NCI-H187 treated with DMSO at 0.1 percent for 48 hours (cell line): ENCODE data around the gene TMEM109.

Experiments used
- DNase-seq: peaks from one replicate; lab custom pipeline; 2025; lab: John Stamatoyannopoulos, UW

TMEM109 gene

DNA sequence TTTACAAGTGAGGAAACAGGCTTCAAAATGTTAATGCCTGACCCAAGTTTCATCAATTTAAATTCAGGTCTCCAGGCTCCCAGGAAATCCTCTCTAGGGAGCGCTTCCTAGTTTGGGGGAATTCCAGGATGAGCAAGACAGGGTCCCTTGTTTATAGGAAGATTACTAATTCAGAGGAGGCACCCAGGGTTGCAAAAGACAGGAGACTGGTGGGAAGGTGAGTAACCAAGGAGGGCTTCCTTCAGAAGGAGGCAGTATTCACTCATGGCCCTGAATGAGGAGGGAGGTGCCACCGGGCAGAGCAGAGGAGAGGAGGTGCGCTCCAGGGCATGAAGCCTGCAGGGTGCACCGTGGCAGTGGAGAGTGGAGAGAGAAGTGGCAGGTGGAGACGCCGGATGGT lies 11.9 kb downstream of the TMEM109 start:
- no peak for DNase-seq

DNA sequence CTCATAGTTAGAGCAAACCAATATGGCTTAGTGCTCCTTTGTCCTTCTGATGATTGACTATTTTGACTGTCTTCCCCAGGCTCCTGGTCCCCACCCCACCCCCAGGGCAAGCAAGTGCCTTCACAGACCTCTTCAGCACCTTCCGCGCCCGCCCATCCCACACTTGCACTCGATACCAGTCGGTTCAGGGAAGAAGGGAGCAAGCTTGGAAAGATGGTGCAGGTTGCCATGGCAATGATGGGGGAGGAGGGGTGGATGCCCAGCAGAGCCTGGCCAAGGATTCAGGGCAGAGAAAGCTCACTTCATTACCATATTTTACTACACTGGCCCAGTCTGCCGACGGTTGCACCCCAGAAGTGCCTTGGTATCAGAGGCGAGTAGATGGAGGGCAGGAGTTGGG lies 12.5 kb downstream of the TMEM109 start:
- DNase-seq = no peak

DNA sequence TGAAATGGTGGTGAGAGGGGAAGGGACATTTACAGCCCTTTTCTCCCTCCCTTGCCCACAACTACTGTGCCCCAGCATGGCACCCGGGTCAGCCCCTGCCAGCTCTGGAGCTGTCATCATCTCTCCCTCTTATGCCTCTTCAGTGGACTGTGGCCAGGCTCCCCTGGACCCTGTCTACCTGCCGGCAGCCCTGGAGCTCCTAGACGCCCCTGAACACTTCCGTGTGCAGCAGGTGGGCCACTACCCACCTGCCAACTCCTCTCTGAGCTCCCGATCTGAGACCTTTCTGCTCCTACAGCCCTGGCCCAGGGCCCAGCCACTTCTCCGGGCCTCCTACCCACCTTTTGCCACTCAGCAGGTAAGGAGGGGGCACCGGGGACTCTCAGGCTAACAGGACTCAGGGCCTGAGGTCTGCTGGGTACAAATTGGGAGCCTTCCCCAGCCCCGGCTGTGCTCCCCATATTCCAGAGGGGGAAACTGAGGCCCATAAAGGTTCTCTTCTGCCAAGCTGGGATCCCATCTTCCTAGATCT lies 13.2 kb downstream of the TMEM109 start:
- no peak for DNase-seq

DNA sequence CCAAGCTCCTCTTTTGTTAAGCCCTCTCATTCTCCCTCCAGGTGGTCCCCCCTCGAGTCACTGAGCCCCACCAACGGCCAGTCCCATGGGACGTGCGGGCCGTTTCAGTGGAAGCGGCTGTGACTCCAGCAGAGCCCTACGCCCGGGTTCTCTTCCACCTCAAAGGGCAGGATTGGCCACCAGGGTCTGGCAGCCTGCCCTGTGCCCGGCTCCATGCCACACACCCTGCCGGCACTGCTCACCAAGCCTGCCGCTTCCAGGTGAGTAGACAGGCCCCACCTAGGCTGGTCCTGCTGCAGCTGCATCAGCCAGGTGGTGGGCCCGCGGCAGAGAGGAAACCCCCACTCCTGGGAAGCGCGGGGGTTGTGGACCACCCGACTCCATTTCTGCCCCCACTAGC lies 13.6 kb downstream of the TMEM109 start:
- DNase-seq = no peak

DNA sequence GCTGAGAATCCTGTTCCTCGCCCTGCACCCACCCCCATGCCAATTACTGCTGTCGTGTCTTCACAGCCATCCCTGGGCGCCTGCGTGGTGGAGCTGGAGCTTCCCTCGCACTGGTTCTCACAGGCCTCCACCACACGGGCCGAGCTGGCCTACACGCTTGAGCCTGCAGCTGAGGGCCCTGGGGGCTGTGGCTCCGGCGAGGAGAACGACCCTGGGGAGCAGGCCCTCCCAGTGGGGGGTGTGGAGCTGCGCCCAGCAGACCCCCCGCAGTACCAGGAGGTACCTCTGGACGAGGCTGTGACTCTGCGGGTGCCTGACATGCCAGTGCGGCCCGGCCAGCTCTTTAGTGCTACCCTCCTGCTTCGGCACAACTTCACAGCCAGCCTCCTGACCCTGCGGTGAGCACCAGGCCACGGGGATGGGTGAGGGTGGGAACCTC lies 14.6 kb downstream of the TMEM109 start:
- DNase-seq = no peak

DNA sequence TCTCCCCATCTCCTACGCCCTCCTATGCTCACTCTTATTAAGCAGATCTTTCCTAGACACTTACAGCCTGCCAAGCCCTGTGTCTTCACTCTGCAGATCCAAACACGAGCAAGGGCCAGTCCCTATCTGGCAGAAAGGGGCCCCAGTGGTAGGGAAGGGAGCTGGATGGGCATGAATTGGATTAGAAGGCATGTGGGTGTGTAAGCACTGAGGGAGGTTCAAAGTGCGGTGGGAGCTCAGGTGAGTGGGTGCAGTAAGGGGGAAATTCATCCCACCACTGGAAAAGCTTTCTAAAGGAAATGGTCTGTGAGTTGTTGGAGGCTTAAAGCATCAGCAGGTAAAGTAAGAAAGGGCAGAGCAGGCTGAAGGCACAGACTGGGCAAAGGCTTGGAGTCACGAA lies 15.8 kb downstream of the TMEM109 start:
- no peak for DNase-seq

DNA sequence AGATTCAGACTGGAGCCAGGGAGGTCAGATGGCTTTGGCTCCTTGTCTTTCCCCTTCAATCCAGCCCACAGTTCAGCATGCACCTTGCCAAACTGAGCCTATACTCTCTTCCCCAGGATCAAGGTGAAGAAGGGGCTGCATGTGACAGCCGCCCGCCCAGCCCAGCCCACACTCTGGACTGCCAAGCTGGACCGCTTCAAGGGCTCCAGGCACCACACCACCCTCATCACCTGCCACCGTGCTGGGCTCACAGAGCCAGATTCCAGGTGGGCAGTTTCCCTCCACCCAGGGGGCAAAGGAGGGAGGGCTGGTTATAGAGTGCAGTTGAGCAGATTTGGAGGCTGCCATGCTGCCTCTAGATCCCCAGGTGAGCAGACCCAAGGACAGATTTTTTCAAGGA lies 16.4 kb downstream of the TMEM109 start:
- no peak for DNase-seq

DNA sequence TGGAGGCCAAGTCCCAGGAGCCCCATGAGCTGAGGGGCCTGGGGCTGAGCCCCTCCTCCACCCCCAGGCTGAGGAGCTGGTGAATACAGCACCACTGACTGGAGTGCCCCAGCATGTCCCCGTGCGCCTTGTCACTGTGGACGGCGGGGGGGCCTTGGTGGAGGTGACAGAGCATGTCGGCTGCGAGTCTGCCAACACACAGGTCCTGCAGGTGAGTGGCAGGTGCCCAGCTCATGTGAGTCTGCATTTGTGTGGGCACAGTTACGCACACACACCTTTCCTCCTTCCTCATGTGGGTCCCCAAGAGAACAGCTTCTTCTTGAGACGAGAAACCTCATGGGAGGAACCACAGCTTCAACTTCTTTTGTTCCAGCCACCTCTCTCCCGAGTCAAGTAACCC lies 18.0 kb downstream of the TMEM109 start:
- no peak for DNase-seq

DNA sequence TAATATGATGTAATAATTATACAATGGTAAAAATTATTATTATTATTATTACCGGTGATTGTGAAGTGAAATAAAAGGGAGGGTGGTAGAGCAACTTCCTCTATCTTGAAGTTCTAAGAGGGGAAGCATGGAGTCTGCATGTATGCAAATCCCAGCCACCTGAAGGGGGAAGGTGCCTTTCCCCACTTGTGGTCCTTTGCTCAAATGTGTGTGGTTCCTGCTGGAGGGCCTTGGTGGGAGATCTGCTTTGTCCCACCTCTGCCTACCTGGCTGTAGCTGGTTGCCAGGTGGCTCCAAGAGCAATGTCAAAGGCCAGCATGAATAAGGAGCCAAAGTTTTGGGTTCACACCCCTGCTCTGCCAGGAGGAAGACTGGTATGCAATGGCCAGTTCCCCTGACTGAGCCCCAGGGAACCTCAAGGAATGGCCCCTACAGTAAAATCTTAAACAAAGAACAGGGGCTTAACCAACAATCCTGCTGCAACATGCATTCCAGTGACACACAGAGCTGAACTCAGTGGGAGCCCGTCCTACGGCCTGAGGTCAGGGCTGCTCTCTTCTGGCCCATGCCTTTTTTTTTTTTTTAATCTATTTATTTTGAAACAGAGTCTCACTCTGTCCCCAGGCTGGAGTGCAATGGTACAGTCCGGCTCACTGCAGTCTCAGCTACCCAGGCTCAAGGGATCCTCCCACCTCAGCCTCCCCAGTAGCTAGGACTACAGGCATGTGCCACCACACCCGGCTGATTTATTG lies 18.8 kb downstream of the TMEM109 start:
- no peak for DNase-seq

DNA sequence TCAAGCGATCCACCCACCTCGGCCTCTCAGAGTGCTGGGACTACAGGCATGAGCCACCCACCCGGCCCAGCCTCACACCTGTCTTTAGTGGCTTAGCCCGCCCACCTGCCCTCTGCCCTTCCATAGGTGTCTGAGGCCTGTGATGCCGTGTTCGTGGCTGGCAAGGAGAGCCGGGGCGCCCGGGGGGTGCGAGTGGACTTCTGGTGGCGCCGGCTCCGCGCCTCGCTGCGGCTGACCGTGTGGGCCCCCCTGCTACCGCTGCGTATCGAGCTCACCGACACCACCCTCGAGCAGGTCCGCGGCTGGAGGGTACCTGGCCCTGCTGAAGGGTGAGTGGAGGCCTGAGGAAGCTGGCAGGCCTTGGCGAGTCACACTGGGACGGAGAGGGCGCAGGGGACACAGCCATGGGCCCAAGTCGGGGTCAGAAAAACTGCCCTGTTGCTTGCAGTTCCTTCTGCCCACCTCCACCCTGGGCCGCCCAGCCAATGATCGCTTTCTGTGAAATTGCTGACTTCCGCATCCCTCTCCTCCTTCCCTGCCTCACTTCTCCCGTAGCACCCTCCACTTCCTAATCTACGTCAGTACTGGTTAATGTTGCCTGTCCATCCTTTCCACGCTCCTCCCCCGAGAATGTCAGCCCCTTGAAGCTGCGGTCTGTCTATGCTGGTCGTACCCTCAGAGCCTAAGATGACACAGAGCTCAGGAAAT lies 19.6 kb downstream of the TMEM109 start:
- DNase-seq = no peak

DNA sequence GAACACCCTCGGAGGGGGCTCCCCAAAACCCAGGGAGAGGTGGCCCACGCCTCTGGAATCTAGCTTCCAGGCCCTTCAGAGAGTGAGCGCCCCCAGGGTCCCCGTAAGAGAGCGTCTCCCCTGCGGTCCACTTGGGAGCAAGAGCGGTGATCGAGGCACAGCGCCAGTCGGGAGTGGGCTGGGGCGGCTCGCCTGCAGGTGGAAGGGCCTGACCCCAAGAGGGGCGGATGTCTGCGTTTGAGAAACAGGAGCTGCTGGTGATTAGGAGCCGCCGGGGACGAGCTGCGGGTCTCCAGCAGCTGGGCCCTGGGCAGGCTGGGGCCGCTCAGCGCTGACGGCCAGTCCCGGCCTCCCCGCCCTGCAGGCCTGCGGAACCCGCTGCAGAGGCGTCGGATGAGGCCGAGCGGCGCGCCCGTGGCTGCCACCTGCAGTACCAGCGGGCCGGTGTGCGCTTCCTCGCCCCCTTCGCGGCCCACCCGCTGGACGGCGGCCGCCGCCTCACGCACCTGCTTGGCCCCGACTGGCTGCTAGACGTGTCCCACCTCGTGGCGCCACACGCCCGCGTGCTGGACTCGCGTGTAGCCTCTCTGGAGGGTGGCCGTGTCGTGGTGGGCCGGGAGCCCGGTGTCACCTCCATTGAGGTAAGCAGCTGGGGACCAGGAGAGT lies 20.3 kb downstream of the TMEM109 start:
- DNase-seq = no peak

DNA sequence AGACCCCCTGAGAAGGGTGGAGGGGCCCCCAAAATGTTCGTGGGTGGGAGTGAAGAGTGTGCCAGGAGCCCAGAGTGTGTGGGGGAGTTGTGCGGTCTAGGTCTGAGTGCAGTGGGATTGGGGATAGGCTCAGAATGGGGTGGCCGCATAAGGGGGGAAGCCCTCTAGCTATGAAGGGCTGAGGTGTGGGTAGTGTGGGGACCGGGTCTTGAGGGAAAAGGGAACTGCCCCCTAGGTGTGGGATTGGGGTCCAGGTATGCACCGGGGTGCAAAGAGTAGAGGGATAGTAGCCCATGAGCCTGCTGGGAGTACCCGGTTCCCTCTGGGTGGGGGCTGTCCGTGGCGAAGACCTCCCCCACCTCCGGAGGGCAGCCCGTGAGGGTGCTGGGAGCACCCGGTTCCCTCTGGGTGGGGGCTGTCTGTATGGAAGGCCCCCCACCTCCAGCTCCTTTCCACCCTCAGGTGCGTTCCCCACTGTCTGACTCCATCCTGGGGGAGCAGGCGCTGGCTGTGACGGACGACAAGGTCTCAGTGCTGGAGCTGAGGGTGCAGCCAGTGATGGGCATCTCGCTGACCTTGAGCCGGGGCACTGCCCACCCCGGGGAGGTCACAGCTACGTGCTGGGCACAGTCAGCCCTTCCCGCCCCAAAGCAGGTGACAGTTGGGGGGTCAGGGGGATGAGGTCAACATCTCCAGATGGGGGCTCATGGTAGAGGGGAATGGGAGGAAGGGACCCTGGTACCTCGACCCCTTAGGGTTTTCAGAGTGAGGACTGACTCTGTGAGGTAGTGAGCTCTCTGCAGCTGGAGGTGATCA lies 21.0 kb downstream of the TMEM109 start:
- no peak for DNase-seq

DNA sequence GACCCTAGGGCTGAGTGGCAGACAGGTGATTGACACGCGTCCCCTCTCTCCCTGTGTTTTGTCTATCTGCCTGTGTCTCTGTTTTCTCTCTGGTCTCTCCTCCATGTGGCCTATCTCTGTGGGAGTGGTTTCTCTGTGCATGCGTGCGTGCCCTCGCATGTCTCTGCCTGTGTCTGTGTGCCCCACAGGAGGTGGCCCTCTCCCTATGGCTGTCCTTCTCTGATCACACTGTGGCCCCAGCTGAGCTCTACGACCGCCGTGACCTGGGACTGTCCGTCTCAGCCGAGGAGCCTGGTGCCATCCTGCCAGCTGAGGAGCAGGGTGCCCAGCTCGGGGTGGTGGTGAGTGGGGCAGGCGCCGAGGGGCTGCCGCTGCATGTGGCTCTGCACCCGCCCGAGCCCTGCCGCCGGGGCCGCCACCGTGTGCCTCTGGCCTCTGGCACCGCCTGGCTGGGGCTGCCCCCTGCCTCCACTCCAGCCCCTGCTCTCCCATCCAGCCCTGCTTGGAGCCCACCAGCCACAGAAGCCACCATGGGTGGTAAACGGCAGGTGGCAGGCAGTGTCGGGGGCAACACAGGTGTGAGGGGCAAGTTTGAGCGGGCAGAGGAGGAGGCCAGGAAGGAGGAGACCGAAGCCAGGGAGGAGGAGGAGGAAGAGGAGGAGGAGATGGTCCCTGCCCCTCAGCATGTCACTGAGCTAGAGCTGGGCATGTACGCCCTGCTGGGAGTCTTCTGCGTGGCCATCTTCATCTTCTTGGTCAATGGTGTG lies 21.9 kb downstream of the TMEM109 start:
- DNase-seq = no peak

DNA sequence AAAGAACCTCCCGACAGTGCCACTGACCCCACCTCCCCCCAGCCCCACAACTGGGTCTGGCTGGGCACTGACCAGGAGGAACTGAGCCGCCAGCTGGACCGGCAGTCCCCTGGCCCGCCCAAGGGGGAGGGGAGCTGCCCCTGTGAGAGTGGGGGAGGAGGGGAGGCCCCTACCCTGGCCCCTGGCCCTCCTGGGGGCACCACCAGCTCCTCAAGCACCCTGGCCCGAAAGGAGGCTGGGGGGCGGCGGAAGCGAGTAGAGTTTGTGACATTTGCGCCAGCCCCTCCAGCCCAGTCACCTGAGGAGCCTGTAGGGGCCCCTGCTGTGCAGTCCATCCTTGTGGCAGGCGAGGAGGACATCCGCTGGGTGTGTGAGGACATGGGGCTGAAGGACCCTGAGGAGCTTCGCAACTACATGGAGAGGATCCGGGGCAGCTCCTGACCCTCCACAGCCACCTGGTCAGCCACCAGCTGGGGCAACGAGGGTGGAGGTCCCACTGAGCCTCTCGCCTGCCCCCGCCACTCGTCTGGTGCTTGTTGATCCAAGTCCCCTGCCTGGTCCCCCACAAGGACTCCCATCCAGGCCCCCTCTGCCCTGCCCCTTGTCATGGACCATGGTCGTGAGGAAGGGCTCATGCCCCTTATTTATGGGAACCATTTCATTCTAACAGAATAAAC lies 22.6 kb downstream of the TMEM109 start:
- DNase-seq = no peak

DNA sequence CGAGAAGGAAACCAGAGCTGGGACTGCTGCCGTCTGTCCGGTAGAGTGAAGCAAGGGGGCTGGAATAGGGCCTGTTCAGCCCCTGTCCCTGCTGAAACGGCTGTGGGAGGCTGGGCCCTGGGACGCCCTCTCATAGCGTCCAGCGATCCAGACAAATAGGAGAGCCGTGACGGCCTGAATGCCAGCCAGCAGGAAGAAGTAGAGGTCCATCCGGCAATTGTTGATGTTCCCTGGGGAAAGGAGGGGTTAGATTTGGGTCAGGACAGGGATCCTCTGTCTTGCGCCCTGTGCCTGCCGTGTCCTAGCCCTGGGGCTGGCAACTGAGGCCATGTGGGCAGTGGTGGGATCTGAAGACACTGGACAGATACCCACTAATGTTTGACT lies 23.2 kb downstream of the TMEM109 start:
- no peak for DNase-seq

DNA sequence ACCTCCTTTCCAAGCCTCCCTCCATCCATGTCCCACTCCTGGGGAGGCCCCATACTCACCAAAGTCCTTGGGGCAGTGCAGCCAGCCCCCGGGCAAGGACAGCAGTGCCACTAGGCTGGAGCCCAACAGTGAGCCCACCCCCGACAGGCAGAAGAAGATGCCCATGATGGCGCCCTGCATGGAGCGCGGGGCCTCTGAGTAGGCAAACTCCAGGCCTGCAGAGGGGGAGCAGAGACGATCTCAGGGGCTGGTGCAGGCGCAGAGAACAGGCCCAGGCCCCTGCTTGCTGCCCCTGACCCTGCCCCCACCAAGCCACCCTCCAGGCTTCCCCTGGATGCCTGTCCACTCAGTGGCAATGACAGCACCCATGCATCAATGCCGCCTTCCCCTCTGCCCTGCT lies 23.9 kb downstream of the TMEM109 start:
- no peak for DNase-seq

DNA sequence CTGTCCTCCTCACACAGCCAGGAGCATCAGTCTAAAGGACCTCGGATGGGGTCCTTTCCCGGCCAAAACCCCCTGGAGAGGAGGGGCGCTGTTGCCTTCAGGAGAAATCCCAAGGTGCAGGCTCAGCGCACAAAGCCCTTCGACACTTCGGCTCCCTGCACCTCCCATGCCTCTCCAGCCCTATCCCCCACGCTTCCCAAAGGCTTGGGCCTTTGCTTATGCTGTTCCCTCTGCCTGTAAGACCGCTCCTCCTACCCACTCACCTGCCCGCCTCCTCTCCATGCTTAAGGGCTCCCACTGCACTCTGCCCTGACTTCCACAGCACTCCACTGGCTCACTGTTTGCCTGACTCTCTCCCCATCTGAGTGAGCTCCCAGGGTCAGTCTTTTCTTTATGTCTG lies 24.5 kb downstream of the TMEM109 start:
- DNase-seq = no peak

DNA sequence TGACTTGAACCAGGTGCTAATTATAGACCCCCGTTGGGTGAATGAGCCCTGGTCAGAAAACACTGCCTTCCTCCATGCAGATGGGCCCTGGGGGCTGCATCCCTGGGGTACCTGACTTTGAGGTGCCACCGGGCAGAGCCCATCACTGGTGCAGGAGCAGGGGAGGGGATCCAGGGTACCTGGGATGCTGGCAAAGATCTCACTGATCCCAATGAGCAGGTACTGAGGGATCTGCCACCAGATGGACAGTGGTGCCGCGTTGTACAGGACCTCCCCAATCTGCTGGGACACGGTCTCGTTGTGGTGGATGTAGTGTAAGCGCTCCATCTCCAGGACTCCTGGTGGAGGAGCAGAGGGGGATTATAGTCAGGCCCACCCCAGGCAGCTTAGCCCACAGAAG lies 25.3 kb downstream of the TMEM109 start:
- no peak for DNase-seq

DNA sequence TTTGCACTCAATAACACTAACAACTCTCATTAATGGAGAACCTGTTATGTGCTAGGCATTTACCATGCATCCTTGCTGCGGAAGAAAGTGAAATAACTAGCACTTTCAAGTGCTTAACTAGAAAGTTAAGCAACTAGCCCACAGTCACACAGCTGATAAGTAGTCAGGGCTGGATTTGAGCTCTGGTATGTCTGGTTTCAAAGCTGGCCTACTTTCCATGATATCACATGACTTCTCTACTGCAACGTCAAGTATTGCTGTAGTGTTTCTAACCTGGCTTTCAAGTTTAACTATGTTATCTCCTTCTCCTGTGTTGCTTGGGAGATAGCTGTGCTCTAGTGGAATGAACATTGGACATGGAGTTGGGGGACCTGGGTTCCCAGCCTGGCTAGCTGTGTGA lies 25.9 kb downstream of the TMEM109 start:
- no peak for DNase-seq

DNA sequence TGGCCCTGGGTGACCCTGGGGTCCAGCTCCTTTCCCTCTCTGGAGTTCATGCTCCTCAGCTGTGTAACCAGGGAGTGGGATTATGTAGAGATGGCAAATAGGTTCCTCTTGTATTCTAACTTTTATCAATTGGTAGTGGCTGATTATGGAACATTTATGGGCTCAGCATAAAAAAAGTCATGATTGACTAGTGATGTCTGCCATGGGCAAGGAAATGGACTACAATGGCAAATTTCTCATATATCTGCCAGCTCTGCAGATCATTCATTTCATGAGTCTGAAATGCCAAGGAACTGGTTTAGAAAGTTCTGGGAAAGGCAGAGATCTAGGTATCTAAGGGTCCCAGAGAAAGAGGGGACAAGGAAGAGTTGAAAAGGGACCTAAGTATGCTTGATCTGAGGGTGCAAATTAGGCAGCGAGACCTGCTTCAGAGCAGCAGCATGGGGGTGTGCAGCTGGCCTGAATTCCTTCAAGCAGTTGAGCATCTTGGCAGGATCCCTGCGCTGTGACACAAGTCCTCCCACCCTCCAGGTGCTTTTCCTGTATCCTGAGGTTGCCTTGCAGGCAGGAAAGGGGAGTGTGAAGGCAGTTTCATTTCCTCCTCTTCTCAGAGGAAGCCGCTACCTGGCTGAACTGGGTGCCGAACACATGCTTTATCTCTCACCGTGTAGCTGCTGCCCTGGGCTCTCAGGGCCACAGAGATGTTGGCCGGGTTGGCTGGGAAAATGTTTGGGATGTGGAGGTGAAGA lies 27.6 kb downstream of the TMEM109 start:
- DNase-seq = no peak
